GM21360 (cell line): ENCODE results near the gene ORM1.
"Not testable (repeated sequence)": the region's sequence is repeated elsewhere in the genome, so short reads cannot be mapped to it uniquely, and the experiment has no call there.

Experiments
- ATAC-seq: cut with Tn5 transposase; IDR thresholded peaks from one replicate; pipeline ENCODE4 v1.9.1; 2021; ENCODE audit warnings: mild to moderate bottlenecking, moderate library complexity; ENCODE audit not compliant: unreplicated experiment

The ORM1 gene

GRCh38 chr9:114322160-114322818 lies 609 bp upstream of the ORM1 start:
- ATAC-seq = not testable (repeated sequence)

GRCh38 chr9:114323849-114324248 lies 951 bp downstream of the ORM1 start:
- ATAC-seq = not testable (repeated sequence)

GRCh38 chr9:114324492-114324891 lies 1.6 kb downstream of the ORM1 start:
- no peak for ATAC-seq

GRCh38 chr9:114324965-114325364 lies 2.1 kb downstream of the ORM1 start:
- ATAC-seq = not testable (repeated sequence)

- ATAC-seq = not testable (repeated sequence)
These were observed 2.9 kb downstream of the ORM1 start for GRCh38 chr9:114325684-114326254.

- no peak for ATAC-seq
These were observed 4.9 kb downstream of the ORM1 start for GRCh38 chr9:114327749-114328148.

- ATAC-seq = not testable (repeated sequence)
These were observed 5.5 kb downstream of the ORM1 start for GRCh38 chr9:114328357-114328820.

- not testable (repeated sequence) for ATAC-seq
These were observed 6.2 kb downstream of the ORM1 start for GRCh38 chr9:114328937-114329624.

- not testable (repeated sequence) for ATAC-seq
These were observed 6.7 kb downstream of the ORM1 start, which contains the start of gene ORM2 for GRCh38 chr9:114329625-114330022. Gene ORM2, plus strand, starts transcription at chr9:114329869. Its CDS starts 36 bp downstream, at chr9:114329905.

GRCh38 chr9:114330636-114331035 lies 7.7 kb downstream of the ORM1 start:
- no peak for ATAC-seq

GRCh38 chr9:114331229-114332195 lies 8.6 kb downstream of the ORM1 start:
- not testable (repeated sequence) for ATAC-seq

- not testable (repeated sequence) for ATAC-seq
These were observed 9.7 kb downstream of the ORM1 start for GRCh38 chr9:114332474-114333040.

- not testable (repeated sequence) for ATAC-seq
These were observed 10.8 kb downstream of the ORM1 start for GRCh38 chr9:114333718-114334117.

- ATAC-seq = no peak
These were observed 11.6 kb downstream of the ORM1 start for GRCh38 chr9:114334490-114334889.

- ATAC-seq = no peak
These were observed 12.8 kb downstream of the ORM1 start for GRCh38 chr9:114335745-114336144.

- no peak for ATAC-seq
These were observed 13.3 kb downstream of the ORM1 start for GRCh38 chr9:114336157-114336556.

- no peak for ATAC-seq
These were observed 13.9 kb downstream of the ORM1 start for GRCh38 chr9:114336699-114337395.

- ATAC-seq = no peak
These were observed 15.3 kb downstream of the ORM1 start for GRCh38 chr9:114338187-114338586.

GRCh38 chr9:114339130-114339908 lies 16.4 kb downstream of the ORM1 start:
- ATAC-seq = peak; percentile 73
